Caco-2 (cell line): ENCODE results near the gene RTKN. TPM values are rescaled to one million over a fixed set of nuclear protein-coding genes. Genes with fewer than 3 reads are reported as not detected.

Source experiments
- BruUV-seq: library from RNA; stranded (reverse); fragments of 400-500 nt; replicated peaks from 2 replicates; lab custom pipeline; 2021; lab: Mats Ljungman, UMichigan
- CTCF ChIA-PET: fragments of 300-600 bp; sonication (Branson Sonifier 250); formaldehyde crosslinking; loops from one replicate; lab custom pipeline; 2022; ENCODE audit warnings: antibody characterized with exemption; lab: Charles Lee
- POLR2A ChIA-PET: fragments of 300-600 bp; sonication (Branson Sonifier 250); formaldehyde crosslinking; loops from one replicate; lab custom pipeline; 2022; ENCODE audit warnings: antibody characterized with exemption; lab: Charles Lee
- DNase-seq, 2 experiments: peaks; one replicate each; pipeline versions ENCODE4 v3.0.0 to v3.0.0-alpha.2; 2020 to 2022
- H3K27me3 ChIP-seq: replicated peaks from 2 replicates; pipeline ENCODE4 v1.6.0; 2011; ENCODE audit warnings: low read length; ENCODE audit not compliant: control insufficient read depth, insufficient read depth
- H3K36me3 ChIP-seq: 2 replicates; pipeline ENCODE4 v1.5.1; 2011; ENCODE audit warnings: low read length; ENCODE audit not compliant: control insufficient read depth, insufficient read depth
- H3K4me1 ChIP-seq: fragments of 250-450 bp; sonication (Bioruptor Pico); 2 replicates; pipeline ENCODE4 v1.5.1; 2020; ENCODE audit warnings: mild to moderate bottlenecking
- H3K4me3 ChIP-seq: 2 replicates; pipeline ENCODE4 v1.5.1; 2011; ENCODE audit warnings: low read depth, mild to moderate bottlenecking, control low read depth, low read length
- H3K9me3 ChIP-seq: fragments of 250-450 bp; sonication (Bioruptor Pico); 2 replicates; pipeline ENCODE4 v1.5.1; 2020; ENCODE audit warnings: mild to moderate bottlenecking, moderate library complexity
- H3K27ac Mint-ChIP-seq: one replicate; pipeline ENCODE4 v1.8.0; 2022; ENCODE audit warnings: mixed read lengths; ENCODE audit not compliant: unreplicated experiment
- H3K27me3 Mint-ChIP-seq: one replicate; pipeline ENCODE4 v1.8.0; 2022; ENCODE audit warnings: mixed read lengths; ENCODE audit not compliant: insufficient read depth, unreplicated experiment
- H3K36me3 Mint-ChIP-seq: one replicate; pipeline ENCODE4 v1.8.0; 2022; ENCODE audit warnings: mild to moderate bottlenecking, mixed read lengths; ENCODE audit not compliant: insufficient read depth, unreplicated experiment
- H3K4me1 Mint-ChIP-seq: one replicate; pipeline ENCODE4 v1.8.0; 2022; ENCODE audit warnings: low read depth, mixed read lengths; ENCODE audit not compliant: unreplicated experiment
- H3K4me3 Mint-ChIP-seq: one replicate; pipeline ENCODE4 v1.8.0; 2022; ENCODE audit warnings: mild to moderate bottlenecking, moderate library complexity, mixed read lengths; ENCODE audit not compliant: unreplicated experiment
- H3K9me3 Mint-ChIP-seq: one replicate; pipeline ENCODE4 v1.8.0; 2022; ENCODE audit warnings: mixed read lengths; ENCODE audit not compliant: unreplicated experiment
- CTCF ChIP-seq, 2 experiments: fragments of 200-600 bp in 1 of 2; IDR thresholded peaks; 1 replicate in 1 of 2; 2 replicates in 1 of 2; pipeline versions ENCODE4 v1.5.1 to v1.8.0; 2011 to 2022; ENCODE audit warnings: antibody characterized with exemption in 1 of 2, control low read depth in 1 of 2, inconsistent platforms in 1 of 2, low read depth in 1 of 2, low read length in 1 of 2, mild to moderate bottlenecking in 1 of 2, moderate library complexity in 1 of 2; ENCODE audit not compliant: insufficient read depth in 1 of 2, severe bottlenecking in 1 of 2, unreplicated experiment in 1 of 2
- intact Hi-C: fragments of 100-400 bp; cut with micrococcal nuclease; formaldehyde crosslinking; loops from one replicate; pipeline ENCODE4 v1.10.0; 2022; ENCODE audit not compliant: unreplicated experiment
- total RNA-seq: library from RNA; stranded (reverse); gene quantifications from 2 replicates; pipeline ENCODE4 v1.2.3, GENCODE V29; 2022

RTKN gene
- total RNA-seq, 1 experiment from 2014 or later: 123 TPM

- BruUV-seq: no TSS peak
- no peak overlapping the region for H3K4me3 ChIP-seq
- no peak for TF ChIP-seq CTCF (IDR thresholded peaks at IDR 0.05; ENCODE audit: insufficient read depth in 1 of 2, low read depth in 1 of 2, low read length in 1 of 2, severe bottlenecking in 1 of 2, unreplicated experiment in 1 of 2)
- Mint-ChIP-seq H3K4me1 (peaks cover 51% of the 10 kb centered on the region), H3K9me3 (no peaks in the 10 kb centered on the region), H3K27me3 (no peaks in the 10 kb centered on the region), H3K27ac (peak overlapping the region; percentile 27), H3K4me3 (peak overlapping the region; percentile 28), H3K36me3 (peaks cover 12% of the 10 kb centered on the region)
- ChIA-PET CTCF (no interaction called here), POLR2A (interaction anchor here (1.0 kb wide), 1 partner anchor 10 kb away, joined by 3 read pairs; no protein-coding TSS in a partner anchor)
- no peaks in the 10 kb centered on the region for H3K27me3 ChIP-seq
- no peaks in the 10 kb centered on the region for H3K9me3 ChIP-seq
- peak in 1 of 2 experiments; percentile 29 for DNase-seq
- H3K4me1 ChIP-seq: peaks cover 37% of the 10 kb centered on the region
- intact Hi-C loops: loop anchor here (5.0 kb wide), 1 partner anchor 198 kb away; no protein-coding TSS in a partner anchor
- no peaks in the 10 kb centered on the region for H3K36me3 ChIP-seq
Observed at GRCh38 chr2:74450570-74451190, 8.9 kb upstream of the RTKN start.

- POLR2A ChIA-PET: no interaction called here
- DNase-seq: no peak
- no peak for TF ChIP-seq CTCF (IDR thresholded peaks at IDR 0.05; ENCODE audit: insufficient read depth in 1 of 2, low read depth in 1 of 2, low read length in 1 of 2, severe bottlenecking in 1 of 2, unreplicated experiment in 1 of 2)
- Mint-ChIP-seq H3K27ac (no peak overlapping the region), H3K9me3 (no peaks in the 10 kb centered on the region), H3K36me3 (peaks cover 7% of the 10 kb centered on the region), H3K27me3 (no peaks in the 10 kb centered on the region), H3K4me3 (no peak overlapping the region), H3K4me1 (peaks cover 38% of the 10 kb centered on the region)
- H3K9me3 ChIP-seq: no peaks in the 10 kb centered on the region
- H3K4me3 ChIP-seq: no peak overlapping the region
- H3K36me3 ChIP-seq: no peaks in the 10 kb centered on the region
- CTCF ChIA-PET: no interaction called here
- BruUV-seq: no TSS peak
- H3K4me1 ChIP-seq: peaks cover 41% of the 10 kb centered on the region
- intact Hi-C loops: no loop called here
- no peaks in the 10 kb centered on the region for H3K27me3 ChIP-seq
Observed at GRCh38 chr2:74448771-74449170, 7.0 kb upstream of the RTKN start.

GRCh38 chr2:74447230-74447999 is 5.7 kb upstream of the RTKN start:
- no peaks in the 10 kb centered on the region for H3K9me3 ChIP-seq
- Mint-ChIP-seq H3K9me3 (no peaks in the 10 kb centered on the region), H3K4me3 (no peak overlapping the region), H3K27me3 (no peaks in the 10 kb centered on the region), H3K4me1 (peaks cover 31% of the 10 kb centered on the region), H3K27ac (no peak overlapping the region), H3K36me3 (peaks cover 9% of the 10 kb centered on the region)
- TF ChIP-seq CTCF (IDR thresholded peaks at IDR 0.05; ENCODE audit: insufficient read depth in 1 of 2, low read depth in 1 of 2, low read length in 1 of 2, severe bottlenecking in 1 of 2, unreplicated experiment in 1 of 2): no peak
- DNase-seq: no peak
- no TSS peak for BruUV-seq
- CTCF ChIA-PET: no interaction called here
- H3K36me3 ChIP-seq: no peaks in the 10 kb centered on the region
- intact Hi-C loops: no loop called here
- no peaks in the 10 kb centered on the region for H3K27me3 ChIP-seq
- H3K4me1 ChIP-seq: peaks cover 43% of the 10 kb centered on the region
- H3K4me3 ChIP-seq: no peak overlapping the region
- POLR2A ChIA-PET: no interaction called here
